HG03460 (cell line): Measurements from ENCODE around the gene SLC6A8.
"Not testable (repeated sequence)": the region's sequence is repeated elsewhere in the genome, so short reads cannot be mapped to it uniquely, and the experiment has no call there.

Experiments
- ATAC-seq: cut with Tn5 transposase; IDR thresholded peaks from one replicate; pipeline ENCODE4 v1.9.1; 2021; ENCODE audit not compliant: unreplicated experiment

The SLC6A8 gene

GRCh38 chrX:153745067-153745433, 57.3 kb downstream of the SLC6A8 start:
- ATAC-seq: not testable (repeated sequence)
